Hair follicular keratinocyte (primary cell): ENCODE measurements around the gene IGFL1. TPM values are rescaled to one million over a fixed set of nuclear protein-coding genes. Genes with fewer than 3 reads are reported as not detected.

Source experiments
- total RNA-seq: library from RNA; depleted of rRNA; stranded (reverse); fragments of >200 nt; gene quantifications from 2 replicates; pipeline ENCODE4 v1.2.3, GENCODE V29; 2015

Gene IGFL1
- 0.23 and 0.34 TPM in 2 replicates for total RNA-seq

DNA sequence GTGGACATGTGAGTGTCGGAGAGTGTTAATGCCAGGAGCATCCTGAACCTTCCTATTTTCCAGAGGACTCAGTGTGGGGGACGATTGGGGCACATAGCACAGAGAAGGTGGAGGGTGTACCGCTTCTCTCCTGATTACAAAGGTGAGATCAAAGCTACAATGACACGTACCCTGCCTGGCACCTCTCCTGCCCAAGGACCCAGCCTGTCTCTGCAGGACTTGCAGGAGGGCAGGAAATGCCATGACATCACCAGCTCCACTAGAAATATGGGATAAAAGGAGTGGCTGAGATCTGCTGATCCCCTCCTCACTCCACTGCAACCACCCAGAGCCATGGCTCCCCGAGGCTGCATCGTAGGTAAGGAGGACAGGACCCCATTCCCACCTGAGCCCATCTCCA is at the start of gene IGFL1:
IGFL1 (plus strand) TSS at position 301 of the 400 bp plus-strand sequence; CDS start at position 334, 33 bp downstream.

Other genes with a start within 250 kb of the IGFL1 start
- gene CCDC61, start 234.3 kb upstream of the IGFL1 start, total RNA-seq: 8.1 and 12.6 TPM in 2 replicates
- gene PGLYRP1, start 206.7 kb upstream of the IGFL1 start, total RNA-seq: not detected in 2 replicates
- not detected in 2 replicates for gene IGFL4, start 188.7 kb upstream of the IGFL1 start, total RNA-seq
- gene IGFL3, start 105.1 kb upstream of the IGFL1 start, total RNA-seq: 0.30 and 0.78 TPM in 2 replicates
- gene IGFL2, start 81.5 kb upstream of the IGFL1 start, total RNA-seq: not detected in 2 replicates
- gene HIF3A, start 67.3 kb downstream of the IGFL1 start, total RNA-seq: not detected in 2 replicates
- gene PPP5C, start 117.3 kb downstream of the IGFL1 start, total RNA-seq: 48.3 and 72.6 TPM in 2 replicates
- gene CCDC8, start 183.8 kb downstream of the IGFL1 start, total RNA-seq: 16.8 and 27.7 TPM in 2 replicates
- gene PNMA8C, start 199.2 kb downstream of the IGFL1 start, total RNA-seq: not detected in 2 replicates
- gene PNMA8A, start 241.8 kb downstream of the IGFL1 start, total RNA-seq: 0.87 and 1.2 TPM in 2 replicates